Kidney (tissue), 14 donors: ENCODE results near the gene AGER. TPM values are rescaled to one million over a fixed set of nuclear protein-coding genes. Genes with fewer than 3 reads are reported as not detected.
A peak's percentile ranks its signal among the peaks of the same experiment; 100 is the strongest.

Source experiments
- DNase-seq, 5 donors: peaks; one replicate each; pipeline ENCODE4 v3.0.0-alpha.2; 2013 to 2020
- FAIRE-seq: peaks from 2 replicates; lab custom pipeline; 2012; peaks lifted over from hg19 to GRCh38; lab: Jason Lieb, UNC
- H3K27ac ChIP-seq, 2 donors: one replicate each; pipeline ENCODE4 v1.7.0; 2013; ENCODE audit warnings: low read depth in 2 of 2, low read length in 2 of 2, inconsistent platforms in 1 of 2
- H3K27me3 ChIP-seq: one replicate; pipeline ENCODE4 v1.7.1; 2013; ENCODE audit warnings: low read length, inconsistent platforms; ENCODE audit not compliant: control insufficient read depth, insufficient read depth
- H3K36me3 ChIP-seq, 3 donors: one replicate each; pipeline versions ENCODE4 v1.7.0 to v1.7.1; 2013; ENCODE audit warnings: low read length in 3 of 3, control low read depth in 1 of 3, inconsistent platforms in 1 of 3; ENCODE audit not compliant: insufficient read depth in 3 of 3, control insufficient read depth in 2 of 3
- H3K4me1 ChIP-seq, 3 donors: one replicate each; pipeline versions ENCODE4 v1.7.0 to v1.7.1; 2013; ENCODE audit warnings: low read length in 3 of 3, inconsistent platforms in 1 of 3, low read depth in 1 of 3; ENCODE audit not compliant: control insufficient read depth in 2 of 3, insufficient read depth in 2 of 3
- H3K4me3 ChIP-seq, 3 donors: one replicate each; pipeline versions ENCODE4 v1.7.0 to v1.8.1; 2013; ENCODE audit warnings: low read length in 3 of 3, control low read depth in 1 of 3, inconsistent platforms in 1 of 3
- H3K9ac ChIP-seq, 3 donors: one replicate each; pipeline versions ENCODE4 v1.7.0 to v1.7.1; 2013; ENCODE audit warnings: low read length in 3 of 3, control low read depth in 1 of 3, inconsistent platforms in 1 of 3
- H3K9me3 ChIP-seq, 3 donors: one replicate each; pipeline versions ENCODE4 v1.7.0 to v1.7.1; 2013; ENCODE audit warnings: low read length in 3 of 3, control low read depth in 1 of 3, inconsistent platforms in 1 of 3; ENCODE audit not compliant: control insufficient read depth in 2 of 3, insufficient read depth in 1 of 3
- intact Hi-C: fragments of 100-400 bp; cut with DNase I; formaldehyde crosslinking; loops from one replicate; pipeline ENCODE4 v1.11.1; 2022
- polyA plus RNA-seq: library from polyadenylated mRNA; stranded (reverse); fragments of 350-450 nt; fragmentation: Illumina TruSeq; extraction: RNeasy Lipid Tissue Mini Kit (QIAGEN cat#74804); gene quantifications from one replicate; pipeline ENCODE4 v1.2.3, GENCODE V29; 2014; ENCODE audit warnings: low read depth, low replicate concordance; ENCODE audit not compliant: insufficient read depth
- total RNA-seq: library from RNA; stranded (reverse); fragmentation: NEBNext Ultra II Directional; extraction: Animal tissue kit (Norgen Biotek cat#: 25700); gene quantifications from one replicate; pipeline ENCODE4 v1.2.1, GENCODE V29; 2021
- TF ChIP-seq, protein P1 (sequence below): IDR thresholded peaks from 3 replicates; pipeline ENCODE4 v1.5.1; 2012; ENCODE audit warnings: mild to moderate bottlenecking, moderate library complexity, borderline replicate concordance; ENCODE audit not compliant: insufficient read depth; ENCODE audit errors: extremely low read depth
- donor health status: control.
- donor health status: control.
- donor health status: control.
- donor health status: control.
- donor health status: control.
- donor health status: DM: yes; HTN: yes; CAD: no.
- donor health status: Normal renal cell carcinoma (clear cell type).

The AGER gene
- total and polyA plus RNA-seq, 2 donors from 2014 or later: 7.1 to 13.0 TPM

DNA sequence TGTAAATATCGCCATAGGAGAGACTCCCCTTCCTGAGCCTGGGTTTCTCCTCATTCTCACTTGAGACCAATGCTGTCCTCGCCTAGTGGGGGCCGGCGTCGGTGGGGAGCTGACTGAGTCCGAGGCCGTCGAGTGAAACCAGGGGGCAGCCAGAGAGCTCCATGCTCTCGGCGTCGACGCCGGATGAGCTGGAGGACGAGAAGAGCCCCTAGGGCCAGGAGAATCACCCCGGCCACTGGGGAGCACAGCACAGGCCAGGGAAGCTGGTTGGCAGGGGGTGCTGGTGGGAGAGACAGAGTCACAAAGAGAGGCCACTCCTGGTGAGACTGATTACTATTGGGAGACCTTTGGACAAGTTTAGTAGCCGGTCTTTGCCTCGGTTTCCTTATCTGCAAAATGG is 14.8 kb upstream of the AGER start:
- H3K27ac ChIP-seq: no peak overlapping the region
- FAIRE-seq (no peak), DNase-seq (peak in 2 of 5 donors; percentile 48 to 74)
- H3K36me3 ChIP-seq: no peaks in the 10 kb centered on the region
- H3K4me3 ChIP-seq: no peak overlapping the region
- TF ChIP-seq, protein P1, sequence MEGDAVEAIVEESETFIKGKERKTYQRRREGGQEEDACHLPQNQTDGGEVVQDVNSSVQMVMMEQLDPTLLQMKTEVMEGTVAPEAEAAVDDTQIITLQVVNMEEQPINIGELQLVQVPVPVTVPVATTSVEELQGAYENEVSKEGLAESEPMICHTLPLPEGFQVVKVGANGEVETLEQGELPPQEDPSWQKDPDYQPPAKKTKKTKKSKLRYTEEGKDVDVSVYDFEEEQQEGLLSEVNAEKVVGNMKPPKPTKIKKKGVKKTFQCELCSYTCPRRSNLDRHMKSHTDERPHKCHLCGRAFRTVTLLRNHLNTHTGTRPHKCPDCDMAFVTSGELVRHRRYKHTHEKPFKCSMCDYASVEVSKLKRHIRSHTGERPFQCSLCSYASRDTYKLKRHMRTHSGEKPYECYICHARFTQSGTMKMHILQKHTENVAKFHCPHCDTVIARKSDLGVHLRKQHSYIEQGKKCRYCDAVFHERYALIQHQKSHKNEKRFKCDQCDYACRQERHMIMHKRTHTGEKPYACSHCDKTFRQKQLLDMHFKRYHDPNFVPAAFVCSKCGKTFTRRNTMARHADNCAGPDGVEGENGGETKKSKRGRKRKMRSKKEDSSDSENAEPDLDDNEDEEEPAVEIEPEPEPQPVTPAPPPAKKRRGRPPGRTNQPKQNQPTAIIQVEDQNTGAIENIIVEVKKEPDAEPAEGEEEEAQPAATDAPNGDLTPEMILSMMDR: no peak
- peaks cover 0 to 16% (median 14%) of the 10 kb centered on the region in 3 donors for H3K4me1 ChIP-seq
- no peaks in the 10 kb centered on the region for H3K9me3 ChIP-seq
- H3K27me3 ChIP-seq: no peaks in the 10 kb centered on the region
- intact Hi-C loops: no loop called here
- no peak overlapping the region for H3K9ac ChIP-seq

DNA sequence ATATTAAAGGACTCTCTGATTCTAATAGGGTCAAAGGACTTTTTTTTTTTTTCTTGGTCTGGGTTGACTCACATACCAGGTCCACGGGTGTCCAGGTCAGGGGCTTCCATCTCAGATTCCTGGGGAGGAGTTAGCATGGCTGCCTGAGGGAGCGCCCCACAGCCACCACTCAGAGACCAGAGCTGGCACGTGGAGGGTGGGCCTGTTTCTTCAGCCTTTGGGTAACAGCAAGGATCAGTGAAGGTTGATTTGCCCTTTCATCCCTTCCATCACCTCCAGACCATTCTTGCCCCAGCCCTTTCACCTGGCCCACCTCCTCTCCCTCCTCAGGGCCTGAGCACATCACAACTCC is 14.3 kb upstream of the AGER start:
- Histone ChIP-seq H3K4me3 (no peak overlapping the region), H3K27me3 (no peaks in the 10 kb centered on the region), H3K9ac (no peak overlapping the region), H3K9me3 (no peaks in the 10 kb centered on the region), H3K27ac (no peak overlapping the region), H3K36me3 (no peaks in the 10 kb centered on the region), H3K4me1 (peaks cover 0 to 16% (median 14%) of the 10 kb centered on the region in 3 donors)
- TF ChIP-seq, protein P1: no peak
- intact Hi-C loops: no loop called here
- no peak for FAIRE-seq
- DNase-seq: peak in 1 of 5 donors; percentile 69

DNA sequence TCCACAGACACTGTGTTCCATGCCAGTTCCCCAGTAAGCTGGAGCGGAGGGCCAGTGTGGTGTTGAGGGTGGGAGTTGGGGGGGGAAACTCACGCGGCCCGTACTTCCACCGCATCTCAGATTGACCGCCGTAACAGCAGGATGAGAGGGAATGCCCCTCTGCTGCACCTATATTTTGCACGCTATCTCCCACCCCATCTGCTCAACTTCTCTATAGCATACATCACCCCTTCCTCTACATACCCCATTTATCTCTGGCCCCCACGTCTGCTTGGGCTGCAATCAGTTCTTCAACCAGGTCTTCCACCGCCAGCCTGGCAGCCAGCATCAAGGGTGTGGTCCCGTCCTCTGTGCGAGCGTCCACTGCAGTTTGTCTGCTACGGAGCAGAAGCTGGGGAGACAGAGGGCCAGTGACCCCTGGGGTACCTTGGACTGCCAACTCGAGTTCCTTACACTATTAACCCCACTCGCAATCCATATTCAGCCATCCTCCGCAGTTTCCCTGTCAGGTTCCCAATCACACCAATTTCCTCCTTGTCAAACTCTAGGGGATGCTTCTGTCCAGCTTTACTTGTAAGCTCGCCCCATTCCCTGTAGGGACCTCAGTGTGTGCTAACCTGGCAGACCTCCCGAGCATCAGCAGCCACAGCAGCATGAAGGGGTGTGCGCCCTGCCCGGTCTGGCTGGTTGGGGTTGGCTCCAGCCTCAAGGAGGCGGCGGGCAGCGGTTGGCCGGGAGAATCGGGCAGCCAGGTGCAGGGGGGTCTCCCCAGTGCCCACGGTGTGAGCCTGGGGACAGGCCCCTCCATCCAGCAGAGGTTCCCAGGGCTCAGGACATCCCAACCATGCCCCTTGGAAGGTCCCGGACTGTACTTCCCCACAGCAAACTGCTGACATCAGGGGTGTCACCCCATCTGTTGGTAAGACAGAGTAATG is 12.9 kb upstream of the AGER start:
- peak overlapping the region; percentile 76 to 97 (median 95) for H3K4me3 ChIP-seq
- TF ChIP-seq, protein P1: no peak
- H3K36me3 ChIP-seq: no peaks in the 10 kb centered on the region
- intact Hi-C loops: no loop called here
- H3K27ac ChIP-seq: peak overlapping the region; percentile 100
- H3K4me1 ChIP-seq: peaks cover 0 to 16% (median 16%) of the 10 kb centered on the region in 3 donors
- peak overlapping the region; percentile 37 to 100 (median 43) for H3K9ac ChIP-seq
- H3K27me3 ChIP-seq: no peaks in the 10 kb centered on the region
- FAIRE-seq: no peak
- peak; percentile 32 to 87 (median 52) for DNase-seq
- no peaks in the 10 kb centered on the region for H3K9me3 ChIP-seq
